Measurements from ENCODE around the gene SND1.

DNA sequence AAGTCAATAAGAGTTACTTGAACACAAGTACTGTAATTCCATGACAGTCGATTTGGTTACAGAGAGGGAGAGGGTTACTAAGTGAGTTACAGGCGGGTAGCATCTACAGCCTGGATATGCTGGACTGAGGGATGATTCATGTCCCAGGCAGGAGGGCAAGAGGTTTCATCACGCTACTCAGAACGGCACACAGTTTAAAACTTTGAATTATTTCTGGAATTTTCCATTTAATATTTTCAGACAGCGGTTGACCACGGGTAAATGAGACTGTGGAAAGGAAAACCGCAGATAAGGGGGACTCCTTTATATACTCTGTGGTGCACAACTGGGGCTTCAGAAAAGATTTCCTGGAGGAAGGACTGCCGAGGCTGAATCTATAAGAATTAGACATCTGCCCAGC, 404.9 kb downstream of the SND1 start:
- TF ChIP-seq, protein P1, sequence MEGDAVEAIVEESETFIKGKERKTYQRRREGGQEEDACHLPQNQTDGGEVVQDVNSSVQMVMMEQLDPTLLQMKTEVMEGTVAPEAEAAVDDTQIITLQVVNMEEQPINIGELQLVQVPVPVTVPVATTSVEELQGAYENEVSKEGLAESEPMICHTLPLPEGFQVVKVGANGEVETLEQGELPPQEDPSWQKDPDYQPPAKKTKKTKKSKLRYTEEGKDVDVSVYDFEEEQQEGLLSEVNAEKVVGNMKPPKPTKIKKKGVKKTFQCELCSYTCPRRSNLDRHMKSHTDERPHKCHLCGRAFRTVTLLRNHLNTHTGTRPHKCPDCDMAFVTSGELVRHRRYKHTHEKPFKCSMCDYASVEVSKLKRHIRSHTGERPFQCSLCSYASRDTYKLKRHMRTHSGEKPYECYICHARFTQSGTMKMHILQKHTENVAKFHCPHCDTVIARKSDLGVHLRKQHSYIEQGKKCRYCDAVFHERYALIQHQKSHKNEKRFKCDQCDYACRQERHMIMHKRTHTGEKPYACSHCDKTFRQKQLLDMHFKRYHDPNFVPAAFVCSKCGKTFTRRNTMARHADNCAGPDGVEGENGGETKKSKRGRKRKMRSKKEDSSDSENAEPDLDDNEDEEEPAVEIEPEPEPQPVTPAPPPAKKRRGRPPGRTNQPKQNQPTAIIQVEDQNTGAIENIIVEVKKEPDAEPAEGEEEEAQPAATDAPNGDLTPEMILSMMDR (IDR thresholded peaks at IDR 0.05; ENCODE audit: insufficient read depth, low read length, poor library complexity, severe bottlenecking): no peak
- no peak for TF ChIP-seq EZH2phosphoT487 (conservative IDR thresholded peaks at IDR 0.05; ENCODE audit: low read length)

Measured in SU-DHL-6 (cell line).